Right lobe of liver (tissue), 4 donors: ENCODE data around the gene SNAI1.

Source experiments
- CTCF ChIP-seq, 4 donors: fragments of 200-600 bp in 3 of 4; fragments of 450-650 bp in 1 of 4; IDR thresholded peaks; one replicate each; pipeline versions ENCODE4 v1.5.1 to v1.8.0; 2016 to 2022; ENCODE audit warnings: antibody characterized with exemption in 4 of 4, mild to moderate bottlenecking in 2 of 4
- POLR2A ChIP-seq: fragments of 450-650 bp; IDR thresholded peaks from one replicate; pipeline ENCODE4 v1.6.1; 2017; ENCODE audit warnings: antibody characterized with exemption, mild to moderate bottlenecking
- donor health status: DM: no; HTN: no; CAD: no.
- donor health status: DM: no; HTN: no; CAD: no.
- donor health status: DM: no; HTN: yes; CAD: no.

GRCh38 chr20:50008007-50008406 is 25.2 kb downstream of the SNAI1 start:
- TF ChIP-seq POLR2A (no peak), CTCF (IDR thresholded peaks at IDR 0.05) (no peak)
